HepG2 (cell line): ENCODE measurements around the gene GINS2. TPM values are rescaled to one million over a fixed set of nuclear protein-coding genes. Genes with fewer than 3 reads are reported as not detected.
A peak's percentile ranks its signal among the peaks of the same experiment; 100 is the strongest.

Source experiments
- CCAR2 ChIP-seq: fragments of 200-400 bp; formaldehyde crosslinking; optimal IDR thresholded peaks from 2 replicates; pipeline ENCODE3; 2018; ENCODE audit warnings: low read depth, mild to moderate bottlenecking, low read length, moderate library complexity
- CEBPG ChIP-seq: IDR thresholded peaks from 2 replicates; pipeline ENCODE4 v1.6.1; 2016
- FOSL1 ChIP-seq: sonication (generic); formaldehyde crosslinking; IDR thresholded peaks from 2 replicates; pipeline ENCODE4 v1.9.0; 2021; ENCODE audit warnings: missing genetic modification reagents, borderline replicate concordance
- IRF2 ChIP-seq: IDR thresholded peaks from 2 replicates; pipeline ENCODE4 v1.6.1; 2018; ENCODE audit warnings: missing genetic modification reagents, missing compliant biosample characterization
- MAFK ChIP-seq, 2 experiments: IDR thresholded peaks in 1 of 2; conservative IDR thresholded peaks in 1 of 2; 2 replicates each; pipeline ENCODE4 v1.6.1; 2011; ENCODE audit warnings: improper control_type of control experiment in 2 of 2, low read length in 2 of 2
- MBNL3 ChIP-seq: fragments of 250-450 bp; sonication (Bioruptor Pico); conservative IDR thresholded peaks from 2 replicates; pipeline ENCODE4 v1.8.0; 2022; ENCODE audit warnings: mild to moderate bottlenecking, inconsistent platforms
- PLRG1 ChIP-seq: fragments of 450-650 bp; conservative IDR thresholded peaks from 2 replicates; pipeline ENCODE4 v1.6.1; 2016
- SETDB1 ChIP-seq: sonication (generic); formaldehyde crosslinking; IDR thresholded peaks from 2 replicates; pipeline ENCODE4 v1.5.1; 2020; ENCODE audit warnings: missing genetic modification reagents, mild to moderate bottlenecking, borderline replicate concordance
- TCF7 ChIP-seq: sonication (generic); IDR thresholded peaks from 2 replicates; pipeline ENCODE4 v1.6.1; 2016; ENCODE audit warnings: antibody characterized with exemption, low read depth
- ZNF12 ChIP-seq: sonication (generic); formaldehyde crosslinking; IDR thresholded peaks from 2 replicates; pipeline ENCODE4 v1.5.0; 2020; ENCODE audit warnings: missing genetic modification reagents
- ZNF253 ChIP-seq: sonication (generic); formaldehyde crosslinking; IDR thresholded peaks from 2 replicates; pipeline ENCODE4 v1.8.0; 2022; ENCODE audit warnings: mild to moderate bottlenecking, missing genetic modification reagents, borderline replicate concordance
- ZNF282 ChIP-seq: fragments of 450-650 bp; IDR thresholded peaks from 2 replicates; pipeline ENCODE4 v1.6.1; 2018; ENCODE audit not compliant: partially characterized antibody
- ZNF431 ChIP-seq: sonication (generic); formaldehyde crosslinking; IDR thresholded peaks from 2 replicates; pipeline ENCODE4 v1.9.0; 2022; ENCODE audit warnings: missing genetic modification reagents, low read depth, mild to moderate bottlenecking, borderline replicate concordance
- ZNF530 ChIP-seq: sonication (generic); formaldehyde crosslinking; IDR thresholded peaks from 2 replicates; pipeline ENCODE4 v1.5.0; 2020; ENCODE audit warnings: low read depth, mild to moderate bottlenecking, missing genetic modification reagents
- ZNF644 ChIP-seq: IDR thresholded peaks from 2 replicates; pipeline ENCODE4 v1.6.1; 2016; ENCODE audit warnings: low read depth
- ZSCAN12 ChIP-seq: sonication (generic); formaldehyde crosslinking; IDR thresholded peaks from 2 replicates; pipeline ENCODE4 v1.9.0; 2021; ENCODE audit warnings: mild to moderate bottlenecking, missing genetic modification reagents
- ZSCAN21 ChIP-seq: sonication (generic); formaldehyde crosslinking; IDR thresholded peaks from 2 replicates; pipeline ENCODE4 v1.8.0; 2022; ENCODE audit warnings: mild to moderate bottlenecking, missing genetic modification reagents, moderate library complexity, borderline replicate concordance
- polyA plus RNA-seq, 8 experiments: library from polyadenylated mRNA; depleted of rRNA in 3 of 8; stranded (reverse) in 7 of 8; unstranded in 1 of 8; fragments of >200 nt; fragmentation: Illumina TruSeq in 4 of 8; extraction: Trizol in 4 of 8; gene quantifications; 2 replicates each; pipeline versions ENCODE4 v1.2.1 to v1.2.3, GENCODE V29; 2011 to 2016; ENCODE audit warnings: low read depth in 4 of 8, missing spikeins in 1 of 8, mixed read lengths in 1 of 8; ENCODE audit not compliant: insufficient read depth in 1 of 8
- total RNA-seq, 5 experiments: library from RNA; depleted of rRNA; stranded (reverse); fragments of >200 nt; fragmentation: Illumina TruSeq; extraction: Trizol; gene quantifications; 2 replicates each; pipeline ENCODE4 v1.2.3, GENCODE V29; 2016; ENCODE audit warnings: low read depth in 1 of 5
- TF ChIP-seq, protein P1 (sequence below): sonication (generic); formaldehyde crosslinking; IDR thresholded peaks from 2 replicates; pipeline ENCODE4 v1.4.0; 2020; ENCODE audit warnings: mild to moderate bottlenecking, missing genetic modification reagents
- TF ChIP-seq, protein P2 (sequence below): sonication (generic); formaldehyde crosslinking; IDR thresholded peaks from 2 replicates; pipeline ENCODE4 v1.4.0; 2020; ENCODE audit warnings: missing genetic modification reagents, mild to moderate bottlenecking, borderline replicate concordance
- TF ChIP-seq, protein P3 (sequence below): sonication (generic); formaldehyde crosslinking; IDR thresholded peaks from 2 replicates; pipeline ENCODE4 v1.8.0; 2022; ENCODE audit warnings: mild to moderate bottlenecking, missing genetic modification reagents, borderline replicate concordance
- TF ChIP-seq, protein P4 (sequence below): sonication (generic); formaldehyde crosslinking; IDR thresholded peaks from 2 replicates; pipeline ENCODE4 v1.4.0; 2020; ENCODE audit warnings: mild to moderate bottlenecking, missing genetic modification reagents
- TF ChIP-seq, protein P5 (sequence below): IDR thresholded peaks from 2 replicates; pipeline ENCODE4 v1.6.1; 2016; ENCODE audit warnings: low read depth, control low read depth

The GINS2 gene
- total and polyA plus RNA-seq, 2 of the 13 experiments (the other 11 are each of a cell fraction or from before 2014, with no cell fraction given): 10.6 to 48.3 TPM

DNA sequence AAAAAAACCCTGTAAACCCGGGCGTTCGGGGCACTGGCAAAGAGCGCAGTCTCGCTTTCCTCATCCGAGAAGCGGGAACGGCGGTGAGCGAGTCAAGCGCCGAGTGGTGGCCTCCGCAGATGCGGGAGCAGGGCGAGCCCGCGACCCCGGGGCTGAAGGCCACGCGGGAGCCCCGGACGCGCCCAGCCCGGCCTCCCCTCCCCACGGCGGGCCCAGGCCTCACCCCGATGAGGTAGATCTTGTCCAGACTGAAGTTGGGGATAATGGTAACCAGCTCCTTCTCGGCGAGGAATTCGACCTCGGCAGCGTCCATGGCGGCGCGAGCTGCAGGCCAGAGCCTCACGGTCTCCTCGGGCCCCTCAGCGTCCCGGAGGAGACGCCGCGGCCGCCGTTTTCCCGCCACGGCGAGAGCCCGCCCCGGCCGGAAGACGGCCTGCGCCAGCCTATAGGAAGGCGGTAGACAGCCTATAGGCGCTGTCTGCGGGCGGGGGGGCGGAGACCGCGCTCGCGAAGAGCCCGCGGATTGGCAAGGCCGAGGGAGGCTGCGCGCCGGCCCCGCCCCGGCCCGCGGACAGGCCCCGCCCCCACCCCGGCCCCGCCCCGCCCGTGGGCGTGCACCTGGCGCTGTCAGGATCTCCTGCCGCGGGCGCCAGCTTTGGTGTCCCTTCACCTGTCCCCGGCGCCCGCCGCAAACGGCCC lies at the start of gene GINS2 (continued):
- TF ChIP-seq ZNF282 (no peak), FOSL1 (CRISPR knock-in tag) (no peak), ZNF12 (CRISPR knock-in tag) (0 out of 2 replicates have a peak, but pooled peaks have one; percentile 3), MBNL3 (CRISPR knock-in tag) (no peak), ZNF530 (no peak), ZSCAN12 (peak; percentile 28; the same call in 1 of the 2 replicates), CEBPG (CRISPR knock-in tag) (no peak), ZNF644 (CRISPR knock-in tag) (no peak), PLRG1 (no peak), IRF2 (no peak), SETDB1 (no peak), CCAR2 (no peak), TCF7 (no peak), ZSCAN21 (peak; percentile 73; the same call in 1 of the 2 replicates), ZNF253 (CRISPR knock-in tag) (no peak), MAFK (conservative IDR thresholded peaks at IDR 0.05 in 1 of 2, IDR thresholded peaks at IDR 0.05 in 1 of 2; ENCODE audit: low read length in 2 of 2) (no peak), ZNF431 (CRISPR knock-in tag) (peak; percentile 57; the same call in 1 of the 2 replicates)
- TF ChIP-seq, protein P1, sequence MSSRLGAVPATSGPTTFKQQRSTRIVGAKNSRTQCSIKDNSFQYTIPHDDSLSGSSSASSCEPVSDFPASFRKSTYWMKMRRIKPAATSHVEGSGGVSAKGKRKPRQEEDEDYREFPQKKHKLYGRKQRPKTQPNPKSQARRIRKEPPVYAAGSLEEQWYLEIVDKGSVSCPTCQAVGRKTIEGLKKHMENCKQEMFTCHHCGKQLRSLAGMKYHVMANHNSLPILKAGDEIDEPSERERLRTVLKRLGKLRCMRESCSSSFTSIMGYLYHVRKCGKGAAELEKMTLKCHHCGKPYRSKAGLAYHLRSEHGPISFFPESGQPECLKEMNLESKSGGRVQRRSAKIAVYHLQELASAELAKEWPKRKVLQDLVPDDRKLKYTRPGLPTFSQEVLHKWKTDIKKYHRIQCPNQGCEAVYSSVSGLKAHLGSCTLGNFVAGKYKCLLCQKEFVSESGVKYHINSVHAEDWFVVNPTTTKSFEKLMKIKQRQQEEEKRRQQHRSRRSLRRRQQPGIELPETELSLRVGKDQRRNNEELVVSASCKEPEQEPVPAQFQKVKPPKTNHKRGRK (CRISPR knock-in tag): no peak
- TF ChIP-seq, protein P2, sequence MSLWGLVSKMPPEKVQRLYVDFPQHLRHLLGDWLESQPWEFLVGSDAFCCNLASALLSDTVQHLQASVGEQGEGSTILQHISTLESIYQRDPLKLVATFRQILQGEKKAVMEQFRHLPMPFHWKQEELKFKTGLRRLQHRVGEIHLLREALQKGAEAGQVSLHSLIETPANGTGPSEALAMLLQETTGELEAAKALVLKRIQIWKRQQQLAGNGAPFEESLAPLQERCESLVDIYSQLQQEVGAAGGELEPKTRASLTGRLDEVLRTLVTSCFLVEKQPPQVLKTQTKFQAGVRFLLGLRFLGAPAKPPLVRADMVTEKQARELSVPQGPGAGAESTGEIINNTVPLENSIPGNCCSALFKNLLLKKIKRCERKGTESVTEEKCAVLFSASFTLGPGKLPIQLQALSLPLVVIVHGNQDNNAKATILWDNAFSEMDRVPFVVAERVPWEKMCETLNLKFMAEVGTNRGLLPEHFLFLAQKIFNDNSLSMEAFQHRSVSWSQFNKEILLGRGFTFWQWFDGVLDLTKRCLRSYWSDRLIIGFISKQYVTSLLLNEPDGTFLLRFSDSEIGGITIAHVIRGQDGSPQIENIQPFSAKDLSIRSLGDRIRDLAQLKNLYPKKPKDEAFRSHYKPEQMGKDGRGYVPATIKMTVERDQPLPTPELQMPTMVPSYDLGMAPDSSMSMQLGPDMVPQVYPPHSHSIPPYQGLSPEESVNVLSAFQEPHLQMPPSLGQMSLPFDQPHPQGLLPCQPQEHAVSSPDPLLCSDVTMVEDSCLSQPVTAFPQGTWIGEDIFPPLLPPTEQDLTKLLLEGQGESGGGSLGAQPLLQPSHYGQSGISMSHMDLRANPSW (CRISPR knock-in tag): no peak
- TF ChIP-seq, protein P3, sequence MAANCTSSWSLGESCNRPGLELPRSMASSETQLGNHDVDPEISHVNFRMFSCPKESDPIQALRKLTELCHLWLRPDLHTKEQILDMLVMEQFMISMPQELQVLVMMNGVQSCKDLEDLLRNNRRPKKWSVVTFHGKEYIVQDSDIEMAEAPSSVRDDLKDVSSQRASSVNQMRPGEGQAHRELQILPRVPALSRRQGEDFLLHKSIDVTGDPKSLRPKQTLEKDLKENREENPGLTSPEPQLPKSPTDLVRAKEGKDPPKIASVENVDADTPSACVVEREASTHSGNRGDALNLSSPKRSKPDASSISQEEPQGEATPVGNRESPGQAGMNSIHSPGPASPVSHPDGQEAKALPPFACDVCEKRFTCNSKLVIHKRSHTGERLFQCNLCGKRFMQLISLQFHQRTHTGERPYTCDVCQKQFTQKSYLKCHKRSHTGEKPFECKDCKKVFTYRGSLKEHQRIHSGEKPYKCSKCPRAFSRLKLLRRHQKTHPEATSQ: no peak
- TF ChIP-seq, protein P4, sequence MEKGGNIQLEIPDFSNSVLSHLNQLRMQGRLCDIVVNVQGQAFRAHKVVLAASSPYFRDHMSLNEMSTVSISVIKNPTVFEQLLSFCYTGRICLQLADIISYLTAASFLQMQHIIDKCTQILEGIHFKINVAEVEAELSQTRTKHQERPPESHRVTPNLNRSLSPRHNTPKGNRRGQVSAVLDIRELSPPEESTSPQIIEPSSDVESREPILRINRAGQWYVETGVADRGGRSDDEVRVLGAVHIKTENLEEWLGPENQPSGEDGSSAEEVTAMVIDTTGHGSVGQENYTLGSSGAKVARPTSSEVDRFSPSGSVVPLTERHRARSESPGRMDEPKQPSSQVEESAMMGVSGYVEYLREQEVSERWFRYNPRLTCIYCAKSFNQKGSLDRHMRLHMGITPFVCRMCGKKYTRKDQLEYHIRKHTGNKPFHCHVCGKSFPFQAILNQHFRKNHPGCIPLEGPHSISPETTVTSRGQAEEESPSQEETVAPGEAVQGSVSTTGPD (CRISPR knock-in tag): no peak
- TF ChIP-seq, protein P5, sequence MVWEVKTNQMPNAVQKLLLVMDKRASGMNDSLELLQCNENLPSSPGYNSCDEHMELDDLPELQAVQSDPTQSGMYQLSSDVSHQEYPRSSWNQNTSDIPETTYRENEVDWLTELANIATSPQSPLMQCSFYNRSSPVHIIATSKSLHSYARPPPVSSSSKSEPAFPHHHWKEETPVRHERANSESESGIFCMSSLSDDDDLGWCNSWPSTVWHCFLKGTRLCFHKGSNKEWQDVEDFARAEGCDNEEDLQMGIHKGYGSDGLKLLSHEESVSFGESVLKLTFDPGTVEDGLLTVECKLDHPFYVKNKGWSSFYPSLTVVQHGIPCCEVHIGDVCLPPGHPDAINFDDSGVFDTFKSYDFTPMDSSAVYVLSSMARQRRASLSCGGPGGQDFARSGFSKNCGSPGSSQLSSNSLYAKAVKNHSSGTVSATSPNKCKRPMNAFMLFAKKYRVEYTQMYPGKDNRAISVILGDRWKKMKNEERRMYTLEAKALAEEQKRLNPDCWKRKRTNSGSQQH: 0 out of 2 replicates have a peak, but pooled peaks have one; percentile 14
